Pons (tissue), 1 donor: ENCODE results near the gene AP4S1.
"Not testable (repeated sequence)": the region's sequence is repeated elsewhere in the genome, so short reads cannot be mapped to it uniquely, and the experiment has no call there.

Experiments used
- DNase-seq: peaks from one replicate; pipeline ENCODE4 v3.0.0-alpha.2; 2016; ENCODE audit warnings: low spot score

Gene AP4S1

GRCh38 chr14:31090883-31091764 is 65.7 kb downstream of the AP4S1 start:
- DNase-seq, result peak; percentile 20

GRCh38 chr14:31092160-31092708 is 66.8 kb downstream of the AP4S1 start:
- DNase-seq, result no peak

GRCh38 chr14:31093884-31094839 is 68.7 kb downstream of the AP4S1 start:
- not testable (repeated sequence) for DNase-seq

- not testable (repeated sequence) for DNase-seq
Measured at GRCh38 chr14:31095817-31096216, 70.4 kb downstream of the AP4S1 start.

- no peak for DNase-seq
Measured at GRCh38 chr14:31096255-31096654, 70.8 kb downstream of the AP4S1 start.

- no peak for DNase-seq
Measured at GRCh38 chr14:31097081-31097480, 71.6 kb downstream of the AP4S1 start.

GRCh38 chr14:31106768-31107167 is 81.3 kb downstream of the AP4S1 start:
- DNase-seq, result no peak

- no peak for DNase-seq
Measured at GRCh38 chr14:31109257-31109656, 83.8 kb downstream of the AP4S1 start.

- no peak for DNase-seq
Measured at GRCh38 chr14:31110872-31111271, 85.4 kb downstream of the AP4S1 start.

GRCh38 chr14:31113794-31114193 is 88.3 kb downstream of the AP4S1 start:
- no peak for DNase-seq

GRCh38 chr14:31118892-31119291 is 93.4 kb downstream of the AP4S1 start:
- DNase-seq, result no peak

- no peak for DNase-seq
Measured at GRCh38 chr14:31122098-31122611, 96.7 kb downstream of the AP4S1 start.

GRCh38 chr14:31122921-31123320 is 97.5 kb downstream of the AP4S1 start:
- no peak for DNase-seq

- DNase-seq, result no peak
Measured at GRCh38 chr14:31124197-31124596, 98.7 kb downstream of the AP4S1 start.

GRCh38 chr14:31125231-31125630 is 99.8 kb downstream of the AP4S1 start:
- DNase-seq, result no peak

GRCh38 chr14:31126680-31127079 is 101.2 kb downstream of the AP4S1 start:
- DNase-seq, result no peak

- DNase-seq, result no peak
Measured at GRCh38 chr14:31127690-31128089, 102.2 kb downstream of the AP4S1 start.

- DNase-seq, result peak; percentile 46
Measured at GRCh38 chr14:31128601-31129526, 103.4 kb downstream of the AP4S1 start.

- no peak for DNase-seq
Measured at GRCh38 chr14:31133133-31133532, 107.7 kb downstream of the AP4S1 start.

GRCh38 chr14:31137214-31137889 is 111.9 kb downstream of the AP4S1 start:
- DNase-seq, result no peak
